CD4-positive, CD25-positive, alpha-beta regulatory T cell (primary cell): ENCODE measurements around the gene NCOR1. TPM values are rescaled to one million over a fixed set of nuclear protein-coding genes. Genes with fewer than 3 reads are reported as not detected.
A peak's percentile ranks its signal among the peaks of the same experiment; 100 is the strongest.

ENCODE experiments used
- ATAC-seq, 2 donors: fragments of 150-1000 bp; cut with Tn5 transposase; one replicate each; pipeline ENCODE4 v1.10.0; 2021; ENCODE audit warnings: low read depth in 2 of 2, moderate number of reproducible peaks in 2 of 2, moderate library complexity in 1 of 2
- DNase-seq, 3 donors: peaks; one replicate each; pipeline versions ENCODE4 v3.0.0 to v3.0.0-alpha.2; 2012 to 2022; ENCODE audit warnings: mixed read lengths in 1 of 3
- H3K27ac ChIP-seq: one replicate; pipeline ENCODE4 v1.7.0; 2013; ENCODE audit warnings: mild to moderate bottlenecking, low read length; ENCODE audit not compliant: insufficient read depth, poor library complexity, severe bottlenecking
- H3K27me3 ChIP-seq: one replicate; pipeline ENCODE4 v1.7.0; 2013; ENCODE audit warnings: low read length; ENCODE audit not compliant: control insufficient read depth, insufficient read depth
- H3K36me3 ChIP-seq: one replicate; pipeline ENCODE4 v1.7.0; 2013; ENCODE audit warnings: mild to moderate bottlenecking, low read length, moderate library complexity; ENCODE audit not compliant: control insufficient read depth, insufficient read depth
- H3K4me1 ChIP-seq: 2 replicates; pipeline ENCODE4 v1.7.0; 2013; ENCODE audit warnings: mild to moderate bottlenecking, low read length; ENCODE audit not compliant: insufficient read depth, control insufficient read depth, poor library complexity, severe bottlenecking
- H3K4me3 ChIP-seq: one replicate; pipeline ENCODE4 v1.7.0; 2013; ENCODE audit warnings: low read depth, mild to moderate bottlenecking, low read length, moderate library complexity
- H3K9me3 ChIP-seq, 2 experiments: 1 replicate in 1 of 2; 2 replicates in 1 of 2; pipeline ENCODE4 v1.7.0; 2013; ENCODE audit warnings: low read length in 2 of 2, mild to moderate bottlenecking in 1 of 2, moderate library complexity in 1 of 2; ENCODE audit not compliant: control insufficient read depth in 2 of 2
- H3K27ac Mint-ChIP-seq, 3 donors: one replicate each; pipeline ENCODE4 v1.8.0; 2020 to 2022; ENCODE audit warnings: mild to moderate bottlenecking in 3 of 3, mixed read lengths in 3 of 3, moderate library complexity in 2 of 3
- H3K27me3 Mint-ChIP-seq: one replicate; pipeline ENCODE4 v1.8.0; 2022; ENCODE audit warnings: mild to moderate bottlenecking, mixed read lengths
- H3K36me3 Mint-ChIP-seq: one replicate; pipeline ENCODE4 v1.8.0; 2020; ENCODE audit warnings: mixed read lengths
- H3K4me1 Mint-ChIP-seq, 4 donors: one replicate each; pipeline ENCODE4 v1.8.0; 2020 to 2022; ENCODE audit warnings: mixed read lengths in 4 of 4, mild to moderate bottlenecking in 1 of 4
- H3K4me3 Mint-ChIP-seq, 4 donors: one replicate each; pipeline ENCODE4 v1.8.0; 2020 to 2022; ENCODE audit warnings: mild to moderate bottlenecking in 4 of 4, mixed read lengths in 4 of 4, moderate library complexity in 3 of 4
- H3K9me3 Mint-ChIP-seq, 7 donors: one replicate each; pipeline ENCODE4 v1.8.0; 2020 to 2022; ENCODE audit warnings: mixed read lengths in 7 of 7, mild to moderate bottlenecking in 3 of 7, moderate library complexity in 2 of 7
- polyA plus RNA-seq, 4 donors: library from polyadenylated mRNA; unstranded; fragments of 300-500 nt; fragmentation: Illumina TruSeq; gene quantifications; one replicate each; pipeline ENCODE4 v1.2.3, GENCODE V29; 2021
- total RNA-seq: library from RNA; stranded (reverse); gene quantifications from one replicate; pipeline ENCODE4 v1.2.3, GENCODE V29; 2022

The NCOR1 gene
- total and polyA plus RNA-seq, 5 donors from 2014 or later = 65.8 to 216 (median 67.3) TPM

- no peak overlapping the region for H3K4me3 ChIP-seq
- Mint-ChIP-seq H3K9me3 (peaks cover 0 to 2% (median 0%) of the 10 kb centered on the region in 7 donors), H3K36me3 (peaks cover 47% of the 10 kb centered on the region), H3K27ac (peak overlapping the region in 1 of 3 donors; percentile 18), H3K4me1 (peaks cover 0 to 7% (median 2%) of the 10 kb centered on the region in 4 donors), H3K27me3 (no peaks in the 10 kb centered on the region), H3K4me3 (no peak overlapping the region)
- no peaks in the 10 kb centered on the region for H3K4me1 ChIP-seq
- no peaks in the 10 kb centered on the region for H3K27me3 ChIP-seq
- H3K27ac ChIP-seq = no peak overlapping the region
- no peaks in the 10 kb centered on the region for H3K9me3 ChIP-seq
- no peak for DNase-seq
- H3K36me3 ChIP-seq = peaks cover 44% of the 10 kb centered on the region
- ATAC-seq = no peak
Observed at GRCh38 chr17:15981646-15982580, 233.4 kb downstream of the NCOR1 start.

- Mint-ChIP-seq H3K4me1 (peaks cover 0 to 7% (median 2%) of the 10 kb centered on the region in 4 donors), H3K9me3 (peaks cover 0 to 2% (median 0%) of the 10 kb centered on the region in 7 donors), H3K27ac (no peak overlapping the region), H3K27me3 (no peaks in the 10 kb centered on the region), H3K4me3 (no peak overlapping the region), H3K36me3 (peaks cover 44% of the 10 kb centered on the region)
- no peaks in the 10 kb centered on the region for H3K4me1 ChIP-seq
- ATAC-seq (peak in 1 of 2 donors; percentile 50), DNase-seq (peak in 1 of 3 donors; percentile 29)
- H3K36me3 ChIP-seq = peaks cover 41% of the 10 kb centered on the region
- no peaks in the 10 kb centered on the region for H3K9me3 ChIP-seq
- H3K4me3 ChIP-seq = no peak overlapping the region
- no peaks in the 10 kb centered on the region for H3K27me3 ChIP-seq
- H3K27ac ChIP-seq = no peak overlapping the region
Observed at GRCh38 chr17:15981208-15981607, 234.1 kb downstream of the NCOR1 start.

Other genes starting within 250 kb of the NCOR1 start
- 11.6 TPM for gene ZSWIM7, start 215.8 kb downstream of the NCOR1 start, total RNA-seq
- gene ZSWIM7, start 215.8 kb downstream of the NCOR1 start, polyA plus RNA-seq = 10 to 100 TPM; 43.5 to 55.2 (median 51.2) TPM
- 44.3 TPM for gene TTC19, start 215.7 kb downstream of the NCOR1 start, total RNA-seq
- 10 to 100 TPM; 28.7 to 38.2 (median 29.0) TPM for gene TTC19, start 215.7 kb downstream of the NCOR1 start, polyA plus RNA-seq
- 59.4 TPM for gene PIGL, start 1.7 kb upstream of the NCOR1 start, total RNA-seq
- gene PIGL, start 1.7 kb upstream of the NCOR1 start, polyA plus RNA-seq = 10 to 100 TPM in 3 of 4 donors, 1 to 10 TPM in 1; 8.7 to 12.0 (median 11.5) TPM
- gene CENPV, start 137.9 kb upstream of the NCOR1 start, total RNA-seq = 4.8 TPM
- 10 to 100 TPM in 2 of 4 donors, 1 to 10 TPM in 2; 4.0 to 16.4 (median 12.0) TPM for gene CENPV, start 137.9 kb upstream of the NCOR1 start, polyA plus RNA-seq
- 953 TPM for gene UBB, start 165.6 kb upstream of the NCOR1 start, total RNA-seq
- 1,000 to 10,000 TPM; 1,667 to 2,206 (median 1,950) TPM for gene UBB, start 165.6 kb upstream of the NCOR1 start, polyA plus RNA-seq
- gene TRPV2, start 200.0 kb upstream of the NCOR1 start, total RNA-seq = 125 TPM
- 100 to 1,000 TPM in 3 of 4 donors, 10 to 100 TPM in 1; 99.4 to 142 (median 120) TPM for gene TRPV2, start 200.0 kb upstream of the NCOR1 start, polyA plus RNA-seq